DMS 273 (cell line): Measurements from ENCODE around the gene YTHDC2.
A peak's percentile ranks its signal among the peaks of the same experiment; 100 is the strongest.

ENCODE experiments used
- DNase-seq: peaks from one replicate; lab custom pipeline; 2025; ENCODE audit not compliant: unreplicated experiment; lab: John Stamatoyannopoulos, UW

YTHDC2 gene

GRCh38 chr5:113519412-113519811, 5.9 kb downstream of the YTHDC2 start:
- DNase-seq, result no peak

GRCh38 chr5:113520429-113520828, 6.9 kb downstream of the YTHDC2 start:
- DNase-seq, result no peak

- no peak for DNase-seq
Measured at GRCh38 chr5:113520899-113521298, 7.4 kb downstream of the YTHDC2 start.

- no peak for DNase-seq
Measured at GRCh38 chr5:113523168-113523567, 9.7 kb downstream of the YTHDC2 start.

GRCh38 chr5:113524927-113525326, 11.4 kb downstream of the YTHDC2 start:
- no peak for DNase-seq

GRCh38 chr5:113526421-113526820, 12.9 kb downstream of the YTHDC2 start:
- no peak for DNase-seq

- no peak for DNase-seq
Measured at GRCh38 chr5:113527746-113528145, 14.3 kb downstream of the YTHDC2 start.

GRCh38 chr5:113531481-113532159, 18.1 kb downstream of the YTHDC2 start:
- peak; percentile 10 for DNase-seq

- DNase-seq, result no peak
Measured at GRCh38 chr5:113538313-113538712, 24.8 kb downstream of the YTHDC2 start.

GRCh38 chr5:113546703-113547183, 33.2 kb downstream of the YTHDC2 start:
- no peak for DNase-seq

- no peak for DNase-seq
Measured at GRCh38 chr5:113548396-113548795, 34.9 kb downstream of the YTHDC2 start.

GRCh38 chr5:113552137-113552536, 38.6 kb downstream of the YTHDC2 start:
- DNase-seq, result no peak

- DNase-seq, result no peak
Measured at GRCh38 chr5:113552620-113553019, 39.1 kb downstream of the YTHDC2 start.

GRCh38 chr5:113562828-113563400, 49.4 kb downstream of the YTHDC2 start:
- DNase-seq, result no peak

GRCh38 chr5:113569396-113569795, 55.9 kb downstream of the YTHDC2 start:
- no peak for DNase-seq

- DNase-seq, result no peak
Measured at GRCh38 chr5:113572716-113573115, 59.2 kb downstream of the YTHDC2 start.

- no peak for DNase-seq
Measured at GRCh38 chr5:113574417-113574816, 60.9 kb downstream of the YTHDC2 start.

- no peak for DNase-seq
Measured at GRCh38 chr5:113575074-113575473, 61.6 kb downstream of the YTHDC2 start.

GRCh38 chr5:113578091-113578490, 64.6 kb downstream of the YTHDC2 start:
- no peak for DNase-seq

GRCh38 chr5:113581388-113581787, 67.9 kb downstream of the YTHDC2 start:
- peak; percentile 86 for DNase-seq

GRCh38 chr5:113598150-113598549, 84.7 kb downstream of the YTHDC2 start:
- no peak for DNase-seq

GRCh38 chr5:113598926-113599325, 85.4 kb downstream of the YTHDC2 start:
- DNase-seq, result no peak
